HepG2 (cell line): Measurements from ENCODE around the gene ESPNL. TPM values are rescaled to one million over a fixed set of nuclear protein-coding genes. Genes with fewer than 3 reads are reported as not detected.

Experiments used
- EEA1 ChIP-seq: sonication (generic); formaldehyde crosslinking; IDR thresholded peaks from 2 replicates; pipeline ENCODE4 v1.5.1; 2020; ENCODE audit warnings: mild to moderate bottlenecking, missing genetic modification reagents, borderline replicate concordance
- HNF4G ChIP-seq, 2 experiments: sonication (generic) in 1 of 2; formaldehyde crosslinking in 1 of 2; IDR thresholded peaks; 2 replicates each; pipeline versions ENCODE4 v1.4.0 to v1.6.1; 2011 to 2020; ENCODE audit warnings: borderline replicate concordance in 2 of 2, low read depth in 2 of 2, mild to moderate bottlenecking in 2 of 2, low read length in 1 of 2, missing genetic modification reagents in 1 of 2, moderate library complexity in 1 of 2
- PCBP2 ChIP-seq: fragments of 200-400 bp; formaldehyde crosslinking; optimal IDR thresholded peaks from 2 replicates; pipeline ENCODE3; 2018; ENCODE audit warnings: low read length, low read depth; ENCODE audit not compliant: poor library complexity, severe bottlenecking
- RAD21 ChIP-seq: fragments of 450-650 bp; formaldehyde crosslinking; IDR thresholded peaks from 2 replicates; pipeline ENCODE4 v1.5.0; 2020; ENCODE audit warnings: mild to moderate bottlenecking
- SOX13 ChIP-seq, 3 experiments: fragments of 450-650 bp in 1 of 3; sonication (generic) in 1 of 3; formaldehyde crosslinking in 1 of 3; IDR thresholded peaks in 2 of 3; conservative IDR thresholded peaks in 1 of 3; 2 replicates each; pipeline versions ENCODE4 v1.5.0 to v1.6.1; 2016 to 2020; ENCODE audit warnings: antibody characterized with exemption in 1 of 3, mild to moderate bottlenecking in 1 of 3, missing compliant biosample characterization in 1 of 3, missing genetic modification reagents in 1 of 3, moderate library complexity in 1 of 3
- SOX6 ChIP-seq, 2 experiments: fragments of 450-650 bp in 1 of 2; sonication (generic) in 1 of 2; formaldehyde crosslinking in 1 of 2; IDR thresholded peaks; 2 replicates each; pipeline versions ENCODE4 v1.4.0 to v1.6.1; 2017 to 2020; ENCODE audit warnings: antibody characterized with exemption in 1 of 2, mild to moderate bottlenecking in 1 of 2, missing genetic modification reagents in 1 of 2
- SP5 ChIP-seq: IDR thresholded peaks from 2 replicates; pipeline ENCODE4 v1.6.1; 2016; ENCODE audit warnings: low read depth, borderline replicate concordance
- ZBTB38 ChIP-seq: sonication (generic); formaldehyde crosslinking; IDR thresholded peaks from 2 replicates; pipeline ENCODE4 v1.5.1; 2020; ENCODE audit warnings: mild to moderate bottlenecking, missing genetic modification reagents
- ZFP62 ChIP-seq: sonication (generic); formaldehyde crosslinking; IDR thresholded peaks from 2 replicates; pipeline ENCODE4 v1.4.0; 2020; ENCODE audit warnings: missing genetic modification reagents
- ZNF564 ChIP-seq: sonication (generic); formaldehyde crosslinking; IDR thresholded peaks from 2 replicates; pipeline ENCODE4 v1.8.1; 2023; ENCODE audit warnings: mild to moderate bottlenecking, missing genetic modification reagents
- ZNF737 ChIP-seq: sonication (generic); formaldehyde crosslinking; IDR thresholded peaks from 2 replicates; pipeline ENCODE4 v1.5.0; 2020; ENCODE audit warnings: missing genetic modification reagents, mild to moderate bottlenecking, borderline replicate concordance
- polyA plus RNA-seq, 8 experiments: library from polyadenylated mRNA; depleted of rRNA in 3 of 8; stranded (reverse) in 7 of 8; unstranded in 1 of 8; fragments of >200 nt; fragmentation: Illumina TruSeq in 4 of 8; extraction: Trizol in 4 of 8; gene quantifications; 2 replicates each; pipeline versions ENCODE4 v1.2.1 to v1.2.3, GENCODE V29; 2011 to 2016; ENCODE audit warnings: low read depth in 4 of 8, missing spikeins in 1 of 8, mixed read lengths in 1 of 8; ENCODE audit not compliant: insufficient read depth in 1 of 8
- total RNA-seq, 5 experiments: library from RNA; depleted of rRNA; stranded (reverse); fragments of >200 nt; fragmentation: Illumina TruSeq; extraction: Trizol; gene quantifications; 2 replicates each; pipeline ENCODE4 v1.2.3, GENCODE V29; 2016; ENCODE audit warnings: low read depth in 1 of 5
- TF ChIP-seq, protein P1 (sequence below), 2 experiments: sonication (generic) in 1 of 2; formaldehyde crosslinking in 1 of 2; IDR thresholded peaks; 2 replicates each; pipeline versions ENCODE4 v1.6.1 to v1.9.0; 2014 to 2022; ENCODE audit warnings: antibody characterized with exemption in 1 of 2, borderline replicate concordance in 1 of 2, inconsistent platforms in 1 of 2, low read depth in 1 of 2, missing genetic modification reagents in 1 of 2
- TF ChIP-seq, protein P2 (sequence below): sonication (generic); formaldehyde crosslinking; IDR thresholded peaks from 2 replicates; pipeline ENCODE4 v1.4.0; 2020; ENCODE audit warnings: missing genetic modification reagents
- TF ChIP-seq, protein P3 (sequence below): sonication (generic); formaldehyde crosslinking; IDR thresholded peaks from 2 replicates; pipeline ENCODE4 v1.4.0; 2020; ENCODE audit warnings: missing genetic modification reagents, borderline replicate concordance
- TF ChIP-seq, protein P4 (sequence below): sonication (generic); formaldehyde crosslinking; IDR thresholded peaks from 2 replicates; pipeline ENCODE4 v1.4.0; 2020; ENCODE audit warnings: low read depth, mild to moderate bottlenecking, missing genetic modification reagents

Gene ESPNL
- total and polyA plus RNA-seq, 2 of the 13 experiments (the other 11 are each of a cell fraction or from before 2014, with no cell fraction given) = 0.45 to 0.80 TPM

DNA sequence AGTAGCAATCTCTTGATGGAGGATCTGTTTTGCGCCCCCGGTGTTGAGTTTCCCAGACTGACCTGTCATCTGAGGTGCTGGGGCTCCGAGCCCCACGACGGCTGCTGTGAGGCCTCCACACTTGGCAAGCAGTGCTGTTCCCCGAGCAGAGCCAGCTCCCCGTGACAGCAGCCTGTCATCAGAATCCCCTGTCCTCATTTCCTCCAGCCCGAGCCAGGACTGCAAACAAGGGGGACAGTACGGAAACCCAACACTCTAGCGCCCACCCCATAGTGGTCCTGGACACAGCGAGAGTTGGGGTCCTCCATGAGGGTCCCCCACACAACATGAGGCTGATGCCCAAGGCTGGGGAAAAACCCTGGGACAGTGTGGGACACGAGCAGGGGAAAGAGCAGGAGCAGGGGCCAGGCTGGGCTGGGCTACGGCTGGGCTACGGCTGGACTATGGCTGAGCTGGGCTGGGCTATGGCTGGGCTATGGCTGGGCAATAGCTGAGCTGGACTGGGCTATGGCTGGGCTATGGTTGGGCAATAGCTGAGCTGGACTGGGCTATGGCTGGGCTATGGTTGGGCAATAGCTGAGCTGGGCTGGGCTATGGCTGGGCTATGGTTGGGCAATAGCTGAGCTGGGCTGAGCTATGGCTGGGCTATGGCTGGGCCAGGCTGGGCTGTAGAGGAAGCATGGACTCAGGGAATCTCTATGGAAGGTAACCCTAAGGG, 36.8 kb downstream of the ESPNL start (continued):
- TF ChIP-seq, protein P1, sequence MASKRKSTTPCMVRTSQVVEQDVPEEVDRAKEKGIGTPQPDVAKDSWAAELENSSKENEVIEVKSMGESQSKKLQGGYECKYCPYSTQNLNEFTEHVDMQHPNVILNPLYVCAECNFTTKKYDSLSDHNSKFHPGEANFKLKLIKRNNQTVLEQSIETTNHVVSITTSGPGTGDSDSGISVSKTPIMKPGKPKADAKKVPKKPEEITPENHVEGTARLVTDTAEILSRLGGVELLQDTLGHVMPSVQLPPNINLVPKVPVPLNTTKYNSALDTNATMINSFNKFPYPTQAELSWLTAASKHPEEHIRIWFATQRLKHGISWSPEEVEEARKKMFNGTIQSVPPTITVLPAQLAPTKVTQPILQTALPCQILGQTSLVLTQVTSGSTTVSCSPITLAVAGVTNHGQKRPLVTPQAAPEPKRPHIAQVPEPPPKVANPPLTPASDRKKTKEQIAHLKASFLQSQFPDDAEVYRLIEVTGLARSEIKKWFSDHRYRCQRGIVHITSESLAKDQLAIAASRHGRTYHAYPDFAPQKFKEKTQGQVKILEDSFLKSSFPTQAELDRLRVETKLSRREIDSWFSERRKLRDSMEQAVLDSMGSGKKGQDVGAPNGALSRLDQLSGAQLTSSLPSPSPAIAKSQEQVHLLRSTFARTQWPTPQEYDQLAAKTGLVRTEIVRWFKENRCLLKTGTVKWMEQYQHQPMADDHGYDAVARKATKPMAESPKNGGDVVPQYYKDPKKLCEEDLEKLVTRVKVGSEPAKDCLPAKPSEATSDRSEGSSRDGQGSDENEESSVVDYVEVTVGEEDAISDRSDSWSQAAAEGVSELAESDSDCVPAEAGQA (IDR thresholded peaks at IDR 0.05; ENCODE audit: low read depth) = no peak; the same call in 1 of the 2 replicates
- TF ChIP-seq, protein P1 (CRISPR knock-in tag; IDR thresholded peaks at IDR 0.05; ENCODE audit: borderline replicate concordance) = no peak
- TF ChIP-seq ZBTB38 (CRISPR knock-in tag) = 0 out of 2 replicates have a peak, but pooled peaks have one; percentile 49
- 0 out of 2 replicates have a peak, but pooled peaks have one; percentile 7 for TF ChIP-seq RAD21 (CRISPR knock-in tag)
- no peak for TF ChIP-seq SP5 (CRISPR knock-in tag)
- TF ChIP-seq ZNF737 (CRISPR knock-in tag) = no peak
- TF ChIP-seq HNF4G (IDR thresholded peaks at IDR 0.05; ENCODE audit: borderline replicate concordance, low read depth, low read length) = no peak
- peak; percentile 17; the same call in 1 of the 2 replicates for TF ChIP-seq HNF4G (CRISPR knock-in tag; IDR thresholded peaks at IDR 0.05; ENCODE audit: borderline replicate concordance, low read depth)
- TF ChIP-seq, protein P2, sequence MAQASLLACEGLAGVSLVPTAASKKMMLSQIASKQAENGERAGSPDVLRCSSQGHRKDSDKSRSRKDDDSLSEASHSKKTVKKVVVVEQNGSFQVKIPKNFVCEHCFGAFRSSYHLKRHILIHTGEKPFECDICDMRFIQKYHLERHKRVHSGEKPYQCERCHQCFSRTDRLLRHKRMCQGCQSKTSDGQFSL (CRISPR knock-in tag) = no peak
- TF ChIP-seq ZNF564 (CRISPR knock-in tag) = no peak
- no peak for TF ChIP-seq SOX13 (IDR thresholded peaks at IDR 0.05)
- TF ChIP-seq SOX13 (CRISPR knock-in tag; conservative IDR thresholded peaks at IDR 0.05 in 1 of 2, IDR thresholded peaks at IDR 0.05 in 1 of 2) = no peak
- no peak for TF ChIP-seq EEA1 (CRISPR knock-in tag)
- TF ChIP-seq ZFP62 = no peak
- TF ChIP-seq SOX6 (IDR thresholded peaks at IDR 0.05) = no peak
- peak; percentile 21; the same call in 1 of the 2 replicates for TF ChIP-seq SOX6 (CRISPR knock-in tag; IDR thresholded peaks at IDR 0.05)
- TF ChIP-seq, protein P3, sequence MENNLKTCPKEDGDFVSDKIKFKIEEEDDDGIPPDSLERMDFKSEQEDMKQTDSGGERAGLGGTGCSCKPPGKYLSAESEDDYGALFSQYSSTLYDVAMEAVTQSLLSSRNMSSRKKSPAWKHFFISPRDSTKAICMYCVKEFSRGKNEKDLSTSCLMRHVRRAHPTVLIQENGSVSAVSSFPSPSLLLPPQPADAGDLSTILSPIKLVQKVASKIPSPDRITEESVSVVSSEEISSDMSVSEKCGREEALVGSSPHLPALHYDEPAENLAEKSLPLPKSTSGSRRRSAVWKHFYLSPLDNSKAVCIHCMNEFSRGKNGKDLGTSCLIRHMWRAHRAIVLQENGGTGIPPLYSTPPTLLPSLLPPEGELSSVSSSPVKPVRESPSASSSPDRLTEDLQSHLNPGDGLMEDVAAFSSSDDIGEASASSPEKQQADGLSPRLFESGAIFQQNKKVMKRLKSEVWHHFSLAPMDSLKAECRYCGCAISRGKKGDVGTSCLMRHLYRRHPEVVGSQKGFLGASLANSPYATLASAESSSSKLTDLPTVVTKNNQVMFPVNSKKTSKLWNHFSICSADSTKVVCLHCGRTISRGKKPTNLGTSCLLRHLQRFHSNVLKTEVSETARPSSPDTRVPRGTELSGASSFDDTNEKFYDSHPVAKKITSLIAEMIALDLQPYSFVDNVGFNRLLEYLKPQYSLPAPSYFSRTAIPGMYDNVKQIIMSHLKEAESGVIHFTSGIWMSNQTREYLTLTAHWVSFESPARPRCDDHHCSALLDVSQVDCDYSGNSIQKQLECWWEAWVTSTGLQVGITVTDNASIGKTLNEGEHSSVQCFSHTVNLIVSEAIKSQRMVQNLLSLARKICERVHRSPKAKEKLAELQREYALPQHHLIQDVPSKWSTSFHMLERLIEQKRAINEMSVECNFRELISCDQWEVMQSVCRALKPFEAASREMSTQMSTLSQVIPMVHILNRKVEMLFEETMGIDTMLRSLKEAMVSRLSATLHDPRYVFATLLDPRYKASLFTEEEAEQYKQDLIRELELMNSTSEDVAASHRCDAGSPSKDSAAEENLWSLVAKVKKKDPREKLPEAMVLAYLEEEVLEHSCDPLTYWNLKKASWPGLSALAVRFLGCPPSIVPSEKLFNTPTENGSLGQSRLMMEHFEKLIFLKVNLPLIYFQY (CRISPR knock-in tag) = no peak
- TF ChIP-seq, protein P4, sequence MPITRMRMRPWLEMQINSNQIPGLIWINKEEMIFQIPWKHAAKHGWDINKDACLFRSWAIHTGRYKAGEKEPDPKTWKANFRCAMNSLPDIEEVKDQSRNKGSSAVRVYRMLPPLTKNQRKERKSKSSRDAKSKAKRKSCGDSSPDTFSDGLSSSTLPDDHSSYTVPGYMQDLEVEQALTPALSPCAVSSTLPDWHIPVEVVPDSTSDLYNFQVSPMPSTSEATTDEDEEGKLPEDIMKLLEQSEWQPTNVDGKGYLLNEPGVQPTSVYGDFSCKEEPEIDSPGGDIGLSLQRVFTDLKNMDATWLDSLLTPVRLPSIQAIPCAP (CRISPR knock-in tag) = no peak
- no peak for TF ChIP-seq PCBP2
